ENCODE data around the gene KLF17.
"Not testable (repeated sequence)": the region's sequence is repeated elsewhere in the genome, so short reads cannot be mapped to it uniquely, and the experiment has no call there.

Gene KLF17

DNA sequence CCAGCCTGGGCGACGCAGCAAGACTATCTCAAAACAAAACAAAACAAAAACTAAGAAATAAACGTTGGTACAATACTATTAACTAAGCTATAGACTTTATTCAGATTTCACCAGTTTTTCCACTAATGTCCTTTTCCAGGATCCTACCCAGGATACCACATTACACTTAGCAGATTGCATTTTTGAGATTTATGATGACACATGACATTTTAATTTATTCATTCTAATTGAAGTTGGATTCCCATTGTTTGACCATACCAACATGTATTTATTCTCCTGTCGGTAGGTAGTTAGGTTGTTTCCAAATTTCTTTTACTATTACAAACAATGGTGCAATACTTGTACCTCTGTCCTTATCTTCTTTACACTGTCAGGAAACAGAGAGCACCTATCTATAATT lies 6.8 kb upstream of the KLF17 start:
- no peak for DNase-seq

- DNase-seq: no peak
Measured at GRCh38 chr1:44112486-44112885, 6.1 kb upstream of the KLF17 start.

DNA sequence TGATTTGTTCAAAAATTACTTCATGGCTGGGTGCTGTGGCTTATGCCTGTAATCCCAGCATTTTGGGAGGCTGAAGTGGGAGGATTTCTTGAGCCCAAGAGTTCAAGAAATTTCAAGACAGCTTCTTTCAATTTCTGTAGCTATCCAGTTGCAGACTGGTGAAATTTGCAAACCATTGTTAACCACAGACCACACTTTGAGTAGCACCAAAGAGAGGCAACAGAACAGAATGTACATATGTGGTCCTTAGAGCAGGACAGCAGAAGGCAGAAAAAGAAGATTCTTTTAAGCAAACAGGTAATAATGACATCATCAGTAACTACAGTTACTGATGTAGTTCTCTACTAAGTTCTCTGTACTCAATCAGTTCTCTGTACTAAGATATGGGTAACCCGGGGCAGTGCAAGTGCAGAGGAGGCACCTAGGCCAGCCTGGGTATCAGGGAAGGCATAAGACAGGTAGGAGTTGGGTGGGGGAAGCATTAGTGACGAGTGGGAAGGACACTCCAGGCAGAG lies 5.5 kb upstream of the KLF17 start:
- DNase-seq: no peak

GRCh38 chr1:44114098-44114497 lies 4.5 kb upstream of the KLF17 start:
- no peak for DNase-seq

GRCh38 chr1:44117272-44117671 lies 1.3 kb upstream of the KLF17 start:
- not testable (repeated sequence) for DNase-seq

GRCh38 chr1:44119525-44119924 lies 904 bp downstream of the KLF17 start:
- no peak for DNase-seq

DNA sequence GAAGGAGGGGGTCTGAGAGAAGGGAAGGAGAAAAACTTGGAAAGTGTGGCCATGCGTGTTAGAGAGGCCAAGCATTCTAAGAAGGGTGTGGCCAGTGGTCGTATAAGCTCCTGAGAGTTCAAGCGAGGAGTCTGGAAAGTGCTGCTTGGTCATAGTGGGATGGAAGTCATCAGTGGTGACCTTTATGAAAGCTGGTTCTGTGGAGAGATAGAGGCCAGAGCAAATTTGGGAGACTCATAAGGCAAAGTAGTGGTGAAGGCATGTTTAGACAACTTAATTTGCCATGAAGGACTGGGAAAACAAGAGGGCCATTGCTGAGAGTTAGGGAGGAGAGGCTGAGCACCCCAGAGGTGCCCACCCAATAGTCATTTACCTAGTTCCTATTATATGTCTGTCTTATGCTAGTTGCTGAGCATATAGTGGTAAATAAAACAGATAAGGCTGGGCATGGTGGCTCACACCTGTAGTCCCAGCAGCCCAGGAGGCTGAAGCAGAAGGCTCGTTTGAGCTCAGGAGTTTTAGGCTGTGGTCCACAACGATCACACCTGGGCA lies 1.9 kb downstream of the KLF17 start:
- no peak for DNase-seq

- no peak for DNase-seq
Measured at GRCh38 chr1:44129616-44130500, 11.2 kb downstream of the KLF17 start.

- no peak for DNase-seq
Measured at GRCh38 chr1:44131411-44131810, 12.8 kb downstream of the KLF17 start.

DNA sequence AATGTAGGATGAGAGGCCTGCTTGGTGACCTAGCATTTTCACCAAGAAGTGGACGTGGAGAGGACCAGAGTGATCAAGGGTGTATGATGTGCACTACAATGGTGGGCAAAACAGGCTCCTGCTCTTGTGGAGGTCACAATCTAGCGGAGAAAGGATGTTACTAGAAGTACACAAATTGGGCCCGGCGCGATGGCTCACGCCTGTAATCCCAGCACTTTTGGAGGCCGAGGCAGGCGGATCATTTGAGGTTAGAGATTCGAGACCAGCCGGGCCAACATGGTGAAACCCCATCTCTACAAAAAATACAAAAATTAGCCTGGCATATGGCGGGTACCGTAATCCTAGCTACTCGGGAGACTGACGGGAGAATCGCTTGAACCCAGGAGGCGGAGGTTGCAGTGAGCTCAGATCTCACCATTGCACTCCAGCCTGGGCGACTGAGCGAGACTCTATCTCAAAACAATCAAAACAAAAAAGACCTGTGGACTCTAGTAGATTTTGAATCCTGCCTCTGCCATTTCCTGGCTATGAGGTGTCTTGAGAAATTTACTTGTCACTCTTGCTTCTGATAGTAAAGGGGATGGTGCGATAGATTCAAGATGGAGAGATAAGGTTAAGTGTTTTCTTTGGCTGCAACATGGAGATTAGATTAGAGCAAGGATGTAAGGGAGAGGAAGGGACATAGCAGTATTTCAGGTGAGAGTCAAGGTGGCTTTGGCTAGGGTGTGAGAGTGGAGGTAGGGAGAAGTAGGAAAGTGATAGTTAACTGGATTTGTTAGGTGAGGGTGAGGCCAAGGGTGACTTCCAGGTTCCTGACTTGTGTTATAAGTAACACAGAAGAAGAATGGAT lies 15.7 kb downstream of the KLF17 start:
- no peak for DNase-seq

GRCh38 chr1:44135886-44136285 lies 17.3 kb downstream of the KLF17 start:
- DNase-seq: no peak

DNA sequence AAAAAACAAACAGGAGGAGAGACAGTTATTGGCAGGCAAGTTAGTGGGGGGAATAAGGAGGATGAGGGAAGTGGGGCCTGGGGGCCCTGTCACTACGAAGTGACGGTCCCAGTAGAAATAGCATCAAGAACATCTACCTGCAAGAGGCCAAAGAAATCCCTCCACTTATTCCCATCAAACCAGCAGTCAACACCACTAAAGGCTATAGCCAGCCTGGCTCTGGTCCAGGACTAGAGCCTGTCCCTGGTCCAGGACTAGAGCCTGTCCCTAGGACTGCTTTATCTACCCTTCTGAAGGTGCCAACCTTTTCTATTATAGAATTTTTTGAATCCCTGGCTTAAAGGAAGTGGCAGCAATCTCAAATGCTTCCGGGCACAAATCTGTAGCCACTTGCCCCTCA lies 19.6 kb downstream of the KLF17 start:
- no peak for DNase-seq

DNA sequence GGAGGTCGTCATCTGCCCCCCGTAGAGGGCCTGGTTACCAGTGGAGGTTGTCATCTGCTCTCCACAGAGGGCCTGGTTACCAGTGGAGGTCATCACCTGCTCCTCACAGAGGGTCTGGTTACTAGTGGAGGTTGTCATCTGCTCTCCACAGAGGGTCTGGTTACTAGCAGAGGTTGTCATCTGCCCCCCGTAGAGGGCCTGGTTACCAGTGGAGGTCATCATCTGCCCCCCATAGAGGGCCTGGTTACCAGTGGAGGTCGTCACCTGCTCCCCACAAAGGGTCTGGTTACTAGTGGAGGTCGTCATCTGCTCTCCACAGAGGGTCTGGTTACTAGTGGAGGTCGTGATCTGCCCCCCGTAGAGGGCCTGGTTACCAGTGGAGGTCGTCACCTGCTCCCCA lies 20.9 kb downstream of the KLF17 start:
- not testable (repeated sequence) for DNase-seq

- no peak for DNase-seq
Measured at GRCh38 chr1:44141531-44141930, 22.9 kb downstream of the KLF17 start, which contains the start of gene KLF18. Gene KLF18, minus strand, starts transcription at chr1:44141631. Its CDS starts 0 bp downstream, at chr1:44141631.

DNA sequence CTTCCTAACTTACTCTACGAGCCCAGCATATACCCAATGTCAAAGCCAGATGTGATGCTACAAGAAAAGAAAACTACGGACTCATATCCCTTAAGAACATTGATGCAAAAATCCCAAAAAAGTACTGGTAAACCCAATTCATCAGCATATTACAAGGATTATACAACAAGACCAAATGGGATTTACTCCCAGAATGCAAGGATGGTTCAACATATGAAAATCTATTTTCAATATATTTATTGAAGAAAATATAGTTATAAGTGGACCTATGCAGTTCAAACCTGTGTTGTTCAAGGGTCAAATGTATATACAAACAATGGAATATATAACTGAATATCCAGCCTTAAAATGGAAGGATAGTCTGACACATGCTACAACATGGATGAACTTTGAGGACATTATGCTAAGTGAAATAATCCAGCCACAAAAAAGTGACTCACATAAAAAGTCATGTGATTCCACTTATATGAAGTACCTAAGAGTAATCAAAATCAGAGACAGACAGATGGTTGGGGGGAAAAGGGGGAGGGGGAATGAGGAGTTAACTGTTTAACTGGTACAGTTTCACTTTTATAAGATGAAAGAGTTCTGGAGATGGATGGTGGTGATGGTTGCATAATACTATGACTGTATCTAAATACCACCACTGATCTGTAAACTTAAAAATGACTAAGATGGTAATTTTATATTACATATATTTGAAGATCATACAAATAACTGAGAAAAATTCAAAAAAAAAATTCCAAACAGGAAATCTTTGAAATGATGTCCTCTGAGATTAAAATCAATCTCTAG lies 26.5 kb downstream of the KLF17 start:
- no peak for DNase-seq

GRCh38 chr1:44146536-44147361 lies 28.1 kb downstream of the KLF17 start:
- no peak for DNase-seq

DNA sequence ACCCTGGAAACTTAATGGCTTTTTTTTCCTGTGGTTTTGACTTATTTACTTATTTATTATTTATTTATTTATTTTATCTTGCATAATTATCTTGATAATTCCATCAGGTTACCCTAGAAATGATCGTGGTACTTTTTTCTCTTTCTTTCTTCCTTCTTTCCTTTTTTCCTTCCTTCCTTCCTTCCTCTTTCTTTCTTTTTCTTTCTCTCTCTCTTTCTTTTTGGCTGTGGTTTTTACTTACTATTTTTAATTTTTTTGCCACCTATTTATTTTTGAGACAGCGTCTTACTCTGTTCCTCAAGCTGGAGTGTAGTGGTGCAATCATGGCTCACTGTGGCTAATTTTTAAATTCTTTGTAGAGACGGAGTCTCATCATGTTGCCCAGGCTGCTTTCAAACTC lies 29.0 kb downstream of the KLF17 start:
- DNase-seq: no peak

- DNase-seq: no peak
Measured at GRCh38 chr1:44151332-44151731, 32.7 kb downstream of the KLF17 start.

DNA sequence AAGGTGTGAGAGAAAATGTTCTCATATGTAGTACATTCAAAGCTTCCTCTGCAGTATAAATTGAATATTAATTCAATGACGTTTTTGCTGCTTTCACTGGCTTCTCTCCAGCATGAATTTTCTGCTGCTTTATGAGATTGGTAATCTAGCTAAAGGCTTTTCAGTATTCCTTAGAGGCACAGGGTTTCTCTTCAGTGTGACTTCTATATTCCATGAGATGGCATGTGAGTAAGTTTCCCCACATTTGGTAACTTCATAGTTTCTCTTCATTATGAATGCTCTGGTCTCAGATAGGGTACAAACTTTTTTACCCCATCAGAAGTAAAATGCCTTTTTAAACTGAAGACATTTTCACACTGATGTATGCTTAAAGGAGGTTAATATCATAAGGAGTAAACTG lies 33.2 kb downstream of the KLF17 start:
- DNase-seq: no peak

GRCh38 chr1:44152692-44153091 lies 34.1 kb downstream of the KLF17 start:
- no peak for DNase-seq

DNA sequence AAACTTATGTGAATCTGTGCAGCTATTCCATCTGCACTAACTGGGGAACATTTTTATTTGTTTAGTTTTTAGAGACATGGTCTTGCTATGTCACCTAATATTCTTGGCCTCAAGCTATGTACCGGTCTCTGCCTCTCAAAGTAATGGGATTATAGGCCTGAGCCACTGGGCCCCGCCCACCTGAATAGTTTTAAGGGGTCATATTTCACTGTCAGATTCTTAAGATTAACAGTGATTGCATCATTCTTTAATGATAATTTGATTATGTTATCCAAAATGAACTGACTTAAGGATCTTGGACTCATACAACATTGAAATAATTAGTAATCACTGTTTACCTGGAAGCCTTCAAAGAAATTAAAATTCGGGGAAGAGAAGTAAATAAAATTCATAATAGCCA lies 35.4 kb downstream of the KLF17 start:
- no peak for DNase-seq

DNA sequence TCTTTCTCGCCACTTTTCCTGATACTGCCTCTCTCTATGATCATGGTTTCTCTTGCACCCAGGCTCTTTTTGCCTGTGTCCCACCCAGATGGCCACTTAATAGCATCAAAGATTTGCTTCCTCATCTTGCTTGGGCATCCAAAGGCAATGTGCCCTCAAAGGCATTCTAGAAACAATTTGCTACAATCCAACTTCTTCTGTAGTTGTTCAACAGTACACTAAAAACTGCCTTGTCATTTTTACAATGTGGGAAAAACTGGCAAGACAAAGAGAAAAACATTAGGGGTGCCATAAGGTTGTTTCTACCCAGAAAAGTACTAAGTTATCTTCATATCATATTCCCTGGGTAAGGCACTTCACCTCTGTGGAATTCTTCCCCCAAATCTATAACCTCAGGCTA lies 39.3 kb downstream of the KLF17 start:
- no peak for DNase-seq

Measured in activated CD4-positive, alpha-beta T cell treated with anti-CD3 and anti-CD28 coated beads, Interleukin-2, amount 50 U/mL, for 1 hour (primary cell).